IPS-18a (cell line): ENCODE measurements around the gene MDGA2.
"Not testable (repeated sequence)": the region's sequence is repeated elsewhere in the genome, so short reads cannot be mapped to it uniquely, and the experiment has no call there.

ENCODE experiments used
- H3K27ac ChIP-seq: one replicate; pipeline ENCODE4 v1.5.1; 2013; ENCODE audit warnings: low read length
- H3K27me3 ChIP-seq: one replicate; pipeline ENCODE4 v1.6.1; 2013; ENCODE audit warnings: mild to moderate bottlenecking, low read length; ENCODE audit not compliant: control insufficient read depth, insufficient read depth
- H3K36me3 ChIP-seq: one replicate; pipeline ENCODE4 v1.6.1; 2013; ENCODE audit warnings: low read depth, low read length; ENCODE audit not compliant: control insufficient read depth
- H3K4me1 ChIP-seq: one replicate; pipeline ENCODE4 v1.6.1; 2013; ENCODE audit warnings: low read depth, low read length; ENCODE audit not compliant: control insufficient read depth
- H3K4me3 ChIP-seq: one replicate; pipeline ENCODE4 v1.5.1; 2013; ENCODE audit warnings: low read length
- H3K9ac ChIP-seq: one replicate; pipeline ENCODE4 v1.6.1; 2013; ENCODE audit warnings: mild to moderate bottlenecking, low read length, moderate library complexity
- H3K9me3 ChIP-seq: one replicate; pipeline ENCODE4 v1.6.1; 2013; ENCODE audit warnings: low read depth, low read length; ENCODE audit not compliant: control insufficient read depth

The MDGA2 gene

GRCh38 chr14:47220096-47220495 is 455.3 kb downstream of the MDGA2 start:
- Histone ChIP-seq H3K36me3 (no peaks in the 10 kb centered on the region), H3K9ac (no peak overlapping the region), H3K27ac (no peak overlapping the region), H3K4me3 (no peak overlapping the region), H3K4me1 (no peaks in the 10 kb centered on the region), H3K27me3 (no peaks in the 10 kb centered on the region), H3K9me3 (no peaks in the 10 kb centered on the region)

DNA sequence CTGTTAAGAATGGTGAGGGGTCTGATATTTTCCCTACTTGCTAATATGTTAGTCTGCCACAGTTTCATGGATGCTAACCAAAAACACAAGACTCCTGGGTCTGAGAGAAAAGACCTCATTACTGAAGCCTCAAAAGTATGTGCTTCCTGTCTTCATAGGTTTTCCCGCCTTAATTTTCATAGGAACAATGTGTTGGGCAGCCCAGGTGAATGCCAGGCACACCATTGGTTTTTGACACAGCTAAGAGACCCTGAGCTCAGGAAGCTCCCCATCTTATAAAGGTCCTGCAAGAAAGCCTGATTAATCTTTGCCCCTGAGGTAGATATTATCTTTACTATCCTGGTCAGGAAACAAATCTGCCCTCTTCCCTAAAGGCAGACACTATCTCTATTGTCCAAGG is 464.1 kb downstream of the MDGA2 start:
- Histone ChIP-seq H3K9me3 (no peaks in the 10 kb centered on the region), H3K27me3 (no peaks in the 10 kb centered on the region), H3K4me3 (no peak overlapping the region), H3K9ac (no peak overlapping the region), H3K27ac (no peak overlapping the region), H3K36me3 (no peaks in the 10 kb centered on the region), H3K4me1 (no peaks in the 10 kb centered on the region)

GRCh38 chr14:47210099-47210498 is 465.3 kb downstream of the MDGA2 start:
- H3K27ac ChIP-seq, result no peak overlapping the region
- H3K27me3 ChIP-seq, result no peaks in the 10 kb centered on the region
- no peak overlapping the region for H3K4me3 ChIP-seq
- no peaks in the 10 kb centered on the region for H3K4me1 ChIP-seq
- no peak overlapping the region for H3K9ac ChIP-seq
- H3K9me3 ChIP-seq, result no peaks in the 10 kb centered on the region
- H3K36me3 ChIP-seq, result no peaks in the 10 kb centered on the region

GRCh38 chr14:47208434-47208833 is 467.0 kb downstream of the MDGA2 start:
- Histone ChIP-seq H3K9ac (no peak overlapping the region), H3K36me3 (no peaks in the 10 kb centered on the region), H3K27ac (no peak overlapping the region), H3K4me1 (no peaks in the 10 kb centered on the region), H3K27me3 (no peaks in the 10 kb centered on the region), H3K4me3 (no peak overlapping the region), H3K9me3 (no peaks in the 10 kb centered on the region)

GRCh38 chr14:47207617-47208016 is 467.8 kb downstream of the MDGA2 start:
- no peak overlapping the region for H3K4me3 ChIP-seq
- H3K9me3 ChIP-seq, result no peaks in the 10 kb centered on the region
- no peaks in the 10 kb centered on the region for H3K27me3 ChIP-seq
- H3K36me3 ChIP-seq, result no peaks in the 10 kb centered on the region
- H3K4me1 ChIP-seq, result no peaks in the 10 kb centered on the region
- no peak overlapping the region for H3K9ac ChIP-seq
- H3K27ac ChIP-seq, result no peak overlapping the region

GRCh38 chr14:47200740-47201139 is 474.7 kb downstream of the MDGA2 start:
- Histone ChIP-seq H3K4me1 (no peaks in the 10 kb centered on the region), H3K27ac (no peak overlapping the region), H3K9ac (no peak overlapping the region), H3K4me3 (no peak overlapping the region), H3K27me3 (no peaks in the 10 kb centered on the region), H3K9me3 (no peaks in the 10 kb centered on the region), H3K36me3 (no peaks in the 10 kb centered on the region)

- no peaks in the 10 kb centered on the region for H3K27me3 ChIP-seq
- H3K27ac ChIP-seq, result no peak overlapping the region
- H3K4me1 ChIP-seq, result no peaks in the 10 kb centered on the region
- no peak overlapping the region for H3K4me3 ChIP-seq
- no peak overlapping the region for H3K9ac ChIP-seq
- H3K36me3 ChIP-seq, result no peaks in the 10 kb centered on the region
- no peaks in the 10 kb centered on the region for H3K9me3 ChIP-seq
Measured at GRCh38 chr14:47195582-47195981, 479.8 kb downstream of the MDGA2 start.

DNA sequence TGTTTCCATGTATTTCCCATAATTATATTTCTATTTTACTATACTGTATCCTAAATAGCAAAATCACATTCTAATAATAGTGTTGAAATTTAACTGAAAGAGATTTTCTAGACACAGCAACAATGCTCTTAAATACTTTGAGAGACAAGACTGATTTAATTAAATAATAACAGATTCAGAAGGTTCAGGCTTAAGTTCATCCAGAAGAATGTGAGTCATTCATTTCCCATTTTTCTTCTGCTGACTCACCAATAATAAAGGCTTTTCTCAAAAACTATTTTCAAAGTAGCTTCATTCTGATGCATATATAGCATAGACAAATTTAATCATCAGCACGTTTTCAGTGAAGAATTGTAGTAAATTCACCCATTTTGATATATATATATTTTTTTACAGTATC is 481.4 kb downstream of the MDGA2 start:
- Histone ChIP-seq H3K27me3 (no peaks in the 10 kb centered on the region), H3K27ac (no peak overlapping the region)

GRCh38 chr14:47192203-47192602 is 483.2 kb downstream of the MDGA2 start:
- H3K9me3 ChIP-seq, H3K36me3 ChIP-seq, H3K4me1 ChIP-seq, H3K4me3 ChIP-seq, H3K9ac ChIP-seq, H3K27ac ChIP-seq, H3K27me3 ChIP-seq: not testable (repeated sequence)

More for the DNA sequence above, 481.4 kb downstream of the MDGA2 start:
- Histone ChIP-seq H3K36me3 (no peaks in the 10 kb centered on the region), H3K4me1 (no peaks in the 10 kb centered on the region), H3K4me3 (no peak overlapping the region), H3K9me3 (no peaks in the 10 kb centered on the region), H3K9ac (no peak overlapping the region)

DNA sequence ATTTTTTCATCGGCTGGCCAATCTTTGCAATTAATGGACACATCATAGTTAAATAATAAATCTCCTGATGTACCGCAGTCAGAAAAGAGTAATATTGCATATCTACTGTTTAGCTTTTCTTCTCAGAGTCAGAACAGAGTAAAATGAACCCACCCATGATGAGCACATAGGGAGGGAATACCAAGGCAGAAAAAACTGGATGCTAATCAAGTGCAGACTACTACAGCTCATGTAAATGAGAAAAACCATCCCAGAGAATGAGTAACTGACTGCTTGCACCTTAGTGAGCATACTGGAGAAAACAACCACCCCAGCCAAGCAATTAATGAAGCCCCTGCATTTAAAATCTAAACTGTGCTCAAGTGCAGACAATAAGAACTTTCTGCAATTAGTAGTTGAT is 483.7 kb downstream of the MDGA2 start:
- Histone ChIP-seq H3K4me3 (no peak overlapping the region), H3K27me3 (no peaks in the 10 kb centered on the region)

GRCh38 chr14:47189911-47190484 is 485.4 kb downstream of the MDGA2 start:
- H3K27ac ChIP-seq, result no peak overlapping the region
- no peak overlapping the region for H3K4me3 ChIP-seq
- no peaks in the 10 kb centered on the region for H3K9me3 ChIP-seq
- H3K9ac ChIP-seq, result no peak overlapping the region
- no peaks in the 10 kb centered on the region for H3K36me3 ChIP-seq
- H3K4me1 ChIP-seq, result no peaks in the 10 kb centered on the region
- no peaks in the 10 kb centered on the region for H3K27me3 ChIP-seq

More for the DNA sequence above, 483.7 kb downstream of the MDGA2 start:
- Histone ChIP-seq H3K9me3 (no peaks in the 10 kb centered on the region), H3K27ac (no peak overlapping the region), H3K9ac (no peak overlapping the region), H3K4me1 (no peaks in the 10 kb centered on the region), H3K36me3 (no peaks in the 10 kb centered on the region)

DNA sequence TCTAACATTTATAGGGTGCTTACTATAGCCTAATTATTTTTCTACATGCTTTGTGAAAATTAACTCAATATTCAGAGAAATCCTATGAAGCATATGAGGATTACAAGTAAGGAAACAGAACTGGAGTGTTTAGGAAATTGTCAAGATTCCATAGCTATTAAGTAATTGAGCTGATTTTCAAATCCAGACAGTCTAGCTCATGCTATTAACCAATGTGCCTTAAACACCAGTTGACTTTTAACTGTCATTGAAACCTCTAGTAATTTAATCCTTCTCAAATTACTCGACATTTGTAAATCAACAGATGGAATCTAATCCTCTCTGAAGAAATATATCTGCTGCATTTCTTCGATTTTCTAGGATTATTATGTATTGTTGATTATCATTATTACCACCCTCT is 488.9 kb downstream of the MDGA2 start:
- H3K9me3 ChIP-seq, result no peaks in the 10 kb centered on the region
- no peak overlapping the region for H3K4me3 ChIP-seq
- H3K9ac ChIP-seq, result no peak overlapping the region
- no peaks in the 10 kb centered on the region for H3K27me3 ChIP-seq
- H3K27ac ChIP-seq, result no peak overlapping the region
- no peaks in the 10 kb centered on the region for H3K4me1 ChIP-seq
- H3K36me3 ChIP-seq, result no peaks in the 10 kb centered on the region
